Neural crest cell (in vitro differentiated cells): ENCODE results near the gene NME2. TPM values are rescaled to one million over a fixed set of nuclear protein-coding genes. Genes with fewer than 3 reads are reported as not detected.
"Not testable (repeated sequence)": the region's sequence is repeated elsewhere in the genome, so short reads cannot be mapped to it uniquely, and the experiment has no call there.

Source experiments
- DNase-seq: peaks from one replicate; pipeline ENCODE4 v3.0.0; 2021; ENCODE audit warnings: low read depth, mixed read lengths, low spot score
- H3K27ac Mint-ChIP-seq: one replicate; pipeline ENCODE4 v1.8.0; 2021; ENCODE audit warnings: mild to moderate bottlenecking, mixed read lengths; ENCODE audit not compliant: unreplicated experiment
- H3K27me3 Mint-ChIP-seq: 2 replicates; pipeline ENCODE4 v1.8.0; 2021; ENCODE audit warnings: low read depth, mild to moderate bottlenecking, mixed read lengths
- H3K36me3 Mint-ChIP-seq: 2 replicates; pipeline ENCODE4 v1.8.0; 2021; ENCODE audit warnings: low read depth, mild to moderate bottlenecking, mixed read lengths
- H3K4me1 Mint-ChIP-seq: 2 replicates; pipeline ENCODE4 v1.8.0; 2021; ENCODE audit warnings: mixed read lengths
- H3K4me3 Mint-ChIP-seq: one replicate; pipeline ENCODE4 v1.8.0; 2021; ENCODE audit warnings: mild to moderate bottlenecking, mixed read lengths
- H3K9me3 Mint-ChIP-seq: 2 replicates; pipeline ENCODE4 v1.8.0; 2021; ENCODE audit warnings: mixed read lengths
- total RNA-seq: library from RNA; stranded (reverse); gene quantifications from 2 replicates; pipeline ENCODE4 v1.2.1, GENCODE V29; 2021
- TF ChIP-seq, protein P1 (sequence below): fragments of 200-600 bp; sonication (generic); conservative IDR thresholded peaks from 2 replicates; pipeline ENCODE4 v1.5.0; 2021; ENCODE audit warnings: antibody characterized with exemption, mild to moderate bottlenecking

NME2 gene
- total RNA-seq, 1 donor from 2014 or later, result 541 TPM

DNA sequence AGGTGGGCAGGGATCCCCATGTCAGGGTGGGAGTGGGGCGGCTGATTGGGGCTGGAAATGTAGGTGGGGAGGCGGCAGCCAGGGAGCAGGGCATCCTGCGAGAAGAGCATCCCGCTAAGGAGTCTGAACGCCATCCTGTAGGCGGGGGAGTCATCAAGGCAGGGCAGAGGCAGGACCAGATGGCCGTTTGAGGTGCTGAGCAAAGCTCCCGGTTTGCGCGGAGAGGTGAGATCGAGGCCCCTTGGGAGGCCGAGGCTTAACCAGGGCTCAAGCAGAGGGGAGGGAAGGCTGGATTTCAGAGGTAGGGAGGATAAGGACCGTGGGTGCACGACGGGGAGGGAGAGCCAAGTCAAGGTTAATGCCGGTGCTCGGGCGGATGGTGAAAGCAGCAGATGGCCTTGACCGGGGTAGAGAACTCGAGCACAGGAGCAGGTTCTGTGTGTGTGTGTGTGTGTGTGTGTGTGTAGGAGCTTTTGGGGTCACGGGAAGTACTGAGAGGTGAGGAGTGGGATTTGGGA is 472 bp upstream of the NME2 start:
- peak overlapping the region; percentile 92 for H3K4me3 Mint-ChIP-seq
- TF ChIP-seq, protein P1, sequence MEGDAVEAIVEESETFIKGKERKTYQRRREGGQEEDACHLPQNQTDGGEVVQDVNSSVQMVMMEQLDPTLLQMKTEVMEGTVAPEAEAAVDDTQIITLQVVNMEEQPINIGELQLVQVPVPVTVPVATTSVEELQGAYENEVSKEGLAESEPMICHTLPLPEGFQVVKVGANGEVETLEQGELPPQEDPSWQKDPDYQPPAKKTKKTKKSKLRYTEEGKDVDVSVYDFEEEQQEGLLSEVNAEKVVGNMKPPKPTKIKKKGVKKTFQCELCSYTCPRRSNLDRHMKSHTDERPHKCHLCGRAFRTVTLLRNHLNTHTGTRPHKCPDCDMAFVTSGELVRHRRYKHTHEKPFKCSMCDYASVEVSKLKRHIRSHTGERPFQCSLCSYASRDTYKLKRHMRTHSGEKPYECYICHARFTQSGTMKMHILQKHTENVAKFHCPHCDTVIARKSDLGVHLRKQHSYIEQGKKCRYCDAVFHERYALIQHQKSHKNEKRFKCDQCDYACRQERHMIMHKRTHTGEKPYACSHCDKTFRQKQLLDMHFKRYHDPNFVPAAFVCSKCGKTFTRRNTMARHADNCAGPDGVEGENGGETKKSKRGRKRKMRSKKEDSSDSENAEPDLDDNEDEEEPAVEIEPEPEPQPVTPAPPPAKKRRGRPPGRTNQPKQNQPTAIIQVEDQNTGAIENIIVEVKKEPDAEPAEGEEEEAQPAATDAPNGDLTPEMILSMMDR, result no peak
- H3K27ac Mint-ChIP-seq, result peak overlapping the region; percentile 98
- peaks cover 32% of the 10 kb centered on the region for H3K4me1 Mint-ChIP-seq
- no peaks in the 10 kb centered on the region for H3K27me3 Mint-ChIP-seq
- H3K9me3 Mint-ChIP-seq, result no peaks in the 10 kb centered on the region
- DNase-seq, result no peak
- H3K36me3 Mint-ChIP-seq, result peaks cover 24% of the 10 kb centered on the region

DNA sequence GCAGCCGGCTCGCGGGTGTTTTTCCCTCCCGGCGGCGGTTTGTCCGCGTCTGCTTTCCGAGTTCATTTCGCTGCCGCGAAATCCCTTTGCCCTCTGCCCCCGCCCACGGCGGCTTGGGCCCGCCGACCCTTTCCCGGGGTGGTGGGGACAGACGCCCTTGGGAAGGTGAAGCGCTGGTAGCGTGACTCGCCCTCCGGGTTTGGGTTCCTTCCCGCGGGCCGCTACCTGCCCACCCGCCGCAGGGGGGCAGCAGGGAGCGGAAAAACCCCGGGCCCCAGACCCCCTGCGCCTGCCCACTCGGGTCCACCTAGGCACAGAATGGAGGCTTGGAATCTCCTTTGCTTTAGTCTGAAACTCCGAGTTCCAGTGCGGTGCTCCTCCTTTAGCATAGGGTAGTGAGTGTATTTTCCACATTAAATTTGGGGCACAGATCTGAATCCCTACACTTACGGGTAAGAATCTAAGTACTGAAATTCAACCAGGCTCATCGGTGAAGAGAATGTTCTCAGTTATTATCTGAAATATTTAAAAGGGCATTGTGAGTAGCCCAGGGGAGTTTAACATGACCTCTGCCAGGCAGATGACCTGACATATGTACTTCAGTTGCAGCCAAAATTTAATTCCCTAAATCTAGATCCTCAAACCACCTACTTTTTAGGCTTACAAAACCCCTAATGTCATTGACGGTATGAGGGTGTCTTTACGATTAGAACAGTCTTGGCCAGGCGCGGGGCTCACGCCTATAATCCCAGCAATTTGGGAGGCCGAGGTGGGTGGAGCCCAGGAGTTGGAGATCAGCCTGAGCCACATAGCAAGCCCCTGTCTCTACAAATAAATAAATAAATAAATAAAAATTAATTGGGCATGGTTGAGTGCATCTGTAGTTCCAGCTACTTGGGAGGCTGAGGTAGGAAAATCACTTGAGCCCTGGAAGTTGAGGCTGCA is 1.0 kb downstream of the NME2 start:
- Mint-ChIP-seq H3K27ac (peak overlapping the region; percentile 70), H3K27me3 (no peaks in the 10 kb centered on the region), H3K9me3 (no peaks in the 10 kb centered on the region), H3K36me3 (peaks cover 19% of the 10 kb centered on the region), H3K4me1 (peaks cover 32% of the 10 kb centered on the region), H3K4me3 (peak overlapping the region; percentile 86)
- TF ChIP-seq, protein P1, result peak; percentile 83
- DNase-seq, result peak; percentile 69

DNA sequence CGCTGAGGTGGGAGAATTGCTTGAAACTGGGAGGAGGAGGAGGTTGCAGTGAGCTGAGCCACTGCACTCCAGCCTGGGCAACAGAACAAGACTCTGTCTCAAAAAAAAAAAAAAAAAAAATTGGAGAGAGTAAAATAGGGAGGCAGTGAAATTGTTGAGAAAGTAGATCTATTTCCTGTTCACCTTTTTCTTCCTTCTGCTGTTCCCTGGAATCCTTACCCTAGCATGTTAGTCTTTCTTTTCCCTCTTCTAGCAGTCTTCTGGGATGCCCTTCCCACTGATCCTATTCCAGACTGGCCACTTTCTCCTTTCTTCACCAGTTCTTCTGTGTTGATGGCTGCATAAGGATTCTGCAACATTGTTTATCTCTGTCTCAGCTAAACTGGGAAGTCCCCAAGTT is 3.1 kb downstream of the NME2 start:
- no peaks in the 10 kb centered on the region for H3K27me3 Mint-ChIP-seq
- H3K9me3 Mint-ChIP-seq, result no peaks in the 10 kb centered on the region
- TF ChIP-seq, protein P1, result no peak
- H3K36me3 Mint-ChIP-seq, result peaks cover 16% of the 10 kb centered on the region
- H3K27ac Mint-ChIP-seq, result peak overlapping the region; percentile 21
- peak overlapping the region; percentile 61 for H3K4me3 Mint-ChIP-seq
- peaks cover 32% of the 10 kb centered on the region for H3K4me1 Mint-ChIP-seq
- no peak for DNase-seq

DNA sequence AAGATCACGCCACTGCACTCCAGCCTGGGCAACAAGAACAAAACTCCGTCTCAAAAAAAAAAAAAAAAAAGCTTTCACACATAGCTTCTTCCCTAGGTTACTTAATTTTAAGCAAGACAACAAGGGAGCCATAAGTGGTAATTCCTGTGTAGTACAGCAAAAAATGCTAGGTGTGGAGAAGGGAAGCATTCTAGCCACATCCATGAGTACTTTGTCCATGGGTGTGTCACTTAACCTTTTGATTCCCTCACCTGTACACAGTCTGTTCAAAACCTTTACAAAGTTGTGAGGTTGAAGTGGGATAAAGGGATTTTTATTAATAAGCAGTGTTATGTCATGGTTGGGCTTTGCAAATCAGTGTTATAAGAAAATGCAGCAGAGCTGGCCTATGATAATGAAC is 4.5 kb downstream of the NME2 start:
- Mint-ChIP-seq H3K4me1 (peaks cover 21% of the 10 kb centered on the region), H3K4me3 (no peak overlapping the region), H3K9me3 (no peaks in the 10 kb centered on the region), H3K27ac (no peak overlapping the region), H3K27me3 (no peaks in the 10 kb centered on the region), H3K36me3 (peaks cover 16% of the 10 kb centered on the region)
- TF ChIP-seq, protein P1, result no peak
- DNase-seq, result no peak

DNA sequence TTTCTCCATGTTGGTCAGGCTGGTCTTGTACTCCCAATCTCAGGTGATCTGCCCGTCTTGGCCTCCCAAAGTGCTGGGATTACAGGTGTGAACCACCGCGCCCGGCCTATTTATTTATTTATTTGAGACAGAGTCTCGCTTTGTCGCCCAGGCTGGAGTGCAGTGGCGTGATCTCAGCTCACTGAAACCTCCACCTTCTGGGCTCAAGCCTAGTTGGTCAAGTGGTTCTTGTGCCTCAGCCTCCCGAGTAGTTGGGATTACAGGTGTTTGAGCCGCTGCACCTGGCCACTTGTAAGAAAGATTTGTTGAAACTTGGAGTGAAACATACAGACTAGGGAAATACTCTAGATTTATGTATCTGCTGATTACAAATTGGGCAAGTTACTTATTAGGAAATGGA is 5.8 kb downstream of the NME2 start:
- H3K4me3 Mint-ChIP-seq, H3K9me3 Mint-ChIP-seq, DNase-seq, H3K27ac Mint-ChIP-seq, H3K27me3 Mint-ChIP-seq: not testable (repeated sequence)
- Mint-ChIP-seq H3K4me1 (peaks cover 16% of the 10 kb centered on the region), H3K36me3 (peaks cover 16% of the 10 kb centered on the region)

DNA sequence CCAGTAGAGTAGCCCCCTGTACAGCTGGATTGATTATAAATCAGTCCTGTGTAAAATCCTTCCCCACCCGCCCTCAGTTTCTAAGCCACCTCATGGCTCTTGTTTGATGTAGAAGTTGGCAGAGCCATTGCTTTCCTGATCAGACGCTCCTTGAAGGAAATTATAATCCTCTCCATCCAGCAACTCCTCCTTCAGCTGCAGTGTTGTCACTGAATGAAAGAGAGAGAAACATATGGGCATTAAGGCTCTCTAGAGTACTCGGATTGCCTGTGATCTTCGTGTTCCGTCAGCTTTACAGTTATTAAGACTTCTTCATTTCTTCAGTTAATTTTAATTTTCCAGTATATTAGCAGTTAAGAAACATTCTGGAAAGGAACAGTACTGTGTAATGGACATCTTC is 14.3 kb downstream of the NME2 start:
- Mint-ChIP-seq H3K27me3 (no peaks in the 10 kb centered on the region), H3K36me3 (peaks cover 4% of the 10 kb centered on the region), H3K27ac (no peak overlapping the region), H3K9me3 (no peaks in the 10 kb centered on the region), H3K4me1 (no peaks in the 10 kb centered on the region), H3K4me3 (no peak overlapping the region)
- DNase-seq, result no peak
- TF ChIP-seq, protein P1, result no peak
